GDM1 (cell line): ENCODE results near the gene PPP2R2B.

ENCODE experiments used
- DNase-seq: peaks from one replicate; lab custom pipeline; 2025; lab: John Stamatoyannopoulos, UW

Gene PPP2R2B

DNA sequence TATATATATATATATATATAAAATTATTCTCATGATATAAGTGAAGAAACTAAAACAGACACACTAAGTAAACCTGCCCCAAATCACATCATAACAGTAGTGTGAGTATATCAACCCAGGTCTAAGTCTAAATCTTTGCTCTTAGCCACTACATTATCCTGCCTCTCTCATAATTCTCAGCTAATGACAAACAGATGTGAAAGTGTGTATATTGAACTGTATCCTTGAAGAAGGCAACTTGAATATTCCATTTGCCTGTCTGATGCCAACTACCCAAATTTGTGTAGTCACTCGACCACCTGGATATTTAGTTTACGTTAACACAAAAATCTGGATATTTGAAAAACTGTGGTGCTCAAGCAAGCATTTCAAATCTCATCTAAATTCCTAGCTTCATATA is 97.4 kb downstream of the PPP2R2B start:
- DNase-seq = no peak

DNA sequence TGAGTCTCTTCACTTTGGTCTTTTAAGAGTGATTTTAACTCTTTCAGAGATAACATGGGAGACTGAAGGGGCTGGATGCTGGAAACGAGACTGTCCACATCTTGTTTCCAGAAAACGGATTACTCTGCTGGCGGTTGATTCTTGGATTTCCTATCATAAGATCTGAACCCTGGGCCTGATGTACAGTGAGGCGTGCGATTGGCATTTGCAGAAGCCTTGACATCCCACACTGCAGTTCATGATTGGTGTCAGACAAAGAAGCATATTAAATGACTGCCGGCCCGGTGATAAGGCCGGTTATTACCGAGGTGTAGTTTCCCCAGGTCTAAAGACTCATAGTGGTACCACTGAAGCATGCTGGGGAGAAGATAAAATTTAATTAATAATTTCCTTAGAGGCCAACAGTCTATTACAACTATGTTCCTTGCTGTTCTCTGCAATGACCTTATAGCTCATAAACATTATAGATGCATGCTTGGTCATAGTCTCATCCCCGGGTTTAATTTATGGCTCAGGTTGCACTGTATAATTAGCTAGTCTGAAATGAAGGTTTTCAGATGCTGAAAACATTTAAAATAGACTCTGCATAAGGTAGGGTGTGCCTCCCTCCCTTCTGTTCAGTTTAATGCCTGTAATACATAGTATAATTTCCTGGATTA is 99.2 kb downstream of the PPP2R2B start:
- DNase-seq = no peak

GRCh38 chr5:146778795-146779194 is 99.8 kb downstream of the PPP2R2B start:
- DNase-seq = no peak

DNA sequence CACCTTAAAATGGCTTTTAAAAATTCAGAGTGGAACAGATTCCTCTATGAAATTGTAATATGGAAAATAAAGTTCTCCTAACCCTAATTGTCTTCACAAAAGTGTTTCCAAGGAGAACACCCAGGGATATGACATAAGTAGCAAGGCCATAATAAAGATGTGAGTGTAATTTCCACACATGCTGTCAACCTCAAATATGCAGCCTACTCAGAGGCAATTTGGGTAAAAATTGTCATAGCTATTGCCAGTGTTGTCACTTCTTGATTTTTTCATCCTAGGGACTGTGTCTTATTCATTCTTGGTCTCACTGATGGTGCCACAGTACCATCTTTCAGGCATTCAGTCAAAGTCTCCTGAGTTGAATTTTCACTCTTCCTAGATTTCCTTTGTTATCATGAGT is 100.3 kb downstream of the PPP2R2B start:
- DNase-seq = no peak

GRCh38 chr5:146772881-146773466 is 105.6 kb downstream of the PPP2R2B start:
- no peak for DNase-seq

GRCh38 chr5:146770980-146771379 is 107.6 kb downstream of the PPP2R2B start:
- DNase-seq = no peak

DNA sequence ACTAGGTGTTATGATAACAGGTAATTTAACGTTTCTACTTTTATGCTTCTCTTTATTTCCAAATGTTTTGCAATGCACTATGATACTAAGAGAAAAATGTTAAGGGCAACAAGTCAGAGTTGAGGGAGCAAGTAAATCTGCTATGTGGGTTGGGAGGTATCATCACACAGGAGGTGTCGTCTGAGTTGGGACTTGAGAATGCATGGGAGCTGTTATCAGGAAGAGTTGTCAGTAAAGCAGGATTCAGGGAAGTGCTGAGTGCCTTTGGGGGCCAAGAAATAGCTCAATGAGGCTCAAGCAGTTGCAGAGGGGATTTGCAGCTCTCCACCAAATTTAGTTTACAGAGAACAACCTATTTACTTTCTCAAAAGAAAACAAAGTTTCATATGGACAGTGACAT is 108.0 kb downstream of the PPP2R2B start:
- DNase-seq = no peak

DNA sequence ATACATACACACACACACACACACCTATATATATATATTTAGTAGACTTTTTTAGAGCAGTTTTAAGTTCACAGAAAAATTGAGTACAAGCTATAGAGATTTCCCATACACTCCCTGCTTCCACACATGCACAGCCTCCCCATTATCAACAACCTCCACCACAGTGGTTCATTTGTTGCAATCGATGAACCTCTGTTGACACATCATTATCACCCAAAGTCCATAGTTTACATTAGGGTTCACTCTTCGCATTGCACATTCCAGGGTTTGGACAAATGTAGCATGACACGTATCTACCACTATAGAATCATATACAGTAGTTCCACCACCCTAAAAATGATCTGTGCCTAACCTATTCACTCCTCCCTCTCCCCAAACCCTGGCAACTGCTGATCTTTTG is 111.0 kb downstream of the PPP2R2B start:
- DNase-seq = no peak

DNA sequence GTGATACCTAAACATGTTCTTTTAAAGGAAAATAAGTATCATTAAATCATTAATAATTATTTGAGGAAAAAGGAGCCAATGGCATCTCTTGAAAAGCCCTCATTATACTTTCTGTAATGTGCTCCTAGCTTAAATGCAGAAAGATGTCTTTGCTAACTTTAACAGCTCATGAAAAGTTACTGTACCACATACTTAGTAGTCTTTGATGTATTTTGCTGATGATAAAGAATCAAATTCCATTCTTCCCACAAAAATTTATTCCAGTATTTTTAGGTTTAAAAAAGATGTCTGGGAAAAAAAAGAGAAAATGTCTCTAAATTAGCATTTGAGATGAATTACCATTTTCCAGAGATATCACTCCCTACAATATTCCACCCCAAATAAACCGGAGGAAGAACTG is 112.5 kb downstream of the PPP2R2B start:
- DNase-seq = no peak

DNA sequence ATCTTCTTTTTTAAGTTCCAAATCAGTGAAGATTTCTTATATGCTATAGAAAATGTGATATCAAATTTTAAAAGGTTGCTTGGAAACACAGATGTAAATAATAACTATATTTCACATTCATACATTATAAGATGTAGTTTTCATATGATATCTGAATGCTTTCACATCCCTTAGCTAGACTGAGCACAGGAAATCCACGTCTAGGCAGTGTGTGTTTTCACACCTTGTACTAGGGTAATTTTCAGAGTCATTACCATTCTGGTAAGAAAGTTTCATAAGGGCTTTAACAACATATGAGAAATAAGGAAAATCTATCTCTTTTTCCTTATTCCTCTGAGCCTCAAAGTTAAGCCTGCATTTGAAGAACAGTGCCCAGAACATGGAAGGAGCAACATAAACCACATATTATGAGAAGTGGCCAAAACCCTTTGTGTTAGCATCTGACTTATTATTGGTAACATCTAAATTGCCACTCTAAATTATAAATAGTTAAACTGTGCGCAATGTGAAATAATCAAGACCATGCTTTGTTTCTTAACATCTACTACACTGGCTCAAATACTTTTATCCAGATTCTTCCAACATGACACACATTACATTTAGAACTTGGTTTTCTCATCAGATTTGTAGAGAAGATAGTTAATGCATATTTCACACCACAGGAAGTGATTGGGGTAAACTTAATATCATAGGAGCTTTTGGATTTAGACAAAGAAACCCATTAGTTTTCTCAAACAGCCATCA is 113.3 kb downstream of the PPP2R2B start:
- DNase-seq = no peak

DNA sequence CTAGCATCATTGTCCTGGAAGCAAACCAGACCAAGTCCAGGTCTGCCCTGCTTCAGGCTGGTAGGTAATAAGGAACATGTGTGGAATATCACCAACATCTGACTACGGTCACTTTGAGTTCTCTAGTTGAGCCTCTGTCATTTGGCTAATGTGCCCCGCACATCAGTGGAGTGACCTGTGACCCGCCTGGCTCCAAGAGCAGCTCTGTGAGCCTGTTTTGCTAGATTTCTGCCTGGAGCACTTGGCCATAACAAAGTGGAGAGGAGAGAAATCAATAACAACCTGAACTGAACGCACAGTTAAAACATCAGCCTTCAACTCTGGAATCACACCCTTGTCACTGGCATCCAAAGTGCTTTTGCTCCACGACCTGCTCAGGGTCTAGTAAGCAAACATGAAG is 115.7 kb downstream of the PPP2R2B start:
- no peak for DNase-seq

- no peak for DNase-seq
These were observed 116.7 kb downstream of the PPP2R2B start for GRCh38 chr5:146761811-146762210.

DNA sequence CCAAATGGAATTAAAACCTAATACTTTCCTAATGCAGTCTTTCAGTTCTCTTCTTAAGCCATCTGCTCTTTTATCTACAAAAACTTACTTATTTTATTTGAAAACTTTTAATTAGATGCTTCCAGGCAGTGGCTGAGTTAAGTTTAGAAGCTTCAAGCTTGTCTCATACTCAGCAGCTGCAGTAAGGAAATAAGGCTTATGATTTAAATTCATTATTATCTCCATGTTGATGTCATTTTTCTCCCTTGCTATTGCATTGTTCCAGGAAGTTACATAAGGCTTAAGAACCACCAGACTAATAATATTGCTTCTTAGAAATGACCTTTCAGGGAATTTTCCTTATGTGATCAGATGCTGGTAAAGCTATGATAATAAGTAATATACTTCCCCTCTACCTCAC is 119.6 kb downstream of the PPP2R2B start:
- DNase-seq = no peak

DNA sequence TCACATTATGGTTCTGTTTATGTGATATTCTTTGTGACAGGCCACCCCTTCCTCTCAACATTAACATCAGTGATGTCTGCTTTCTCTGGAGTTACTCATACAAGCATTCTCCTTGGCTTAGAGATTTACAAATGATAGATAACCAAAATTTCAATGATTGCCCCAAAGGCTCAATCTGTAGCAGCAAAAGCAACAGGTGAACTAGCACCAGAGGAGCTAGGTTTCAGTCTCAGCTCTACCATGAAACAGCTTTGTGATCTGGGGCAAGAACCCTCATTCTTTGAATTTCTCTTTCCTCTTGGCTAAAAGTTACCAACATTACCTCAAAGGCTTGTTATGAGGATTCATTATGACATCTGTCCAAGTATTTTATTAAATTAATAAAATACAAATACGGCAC is 120.5 kb downstream of the PPP2R2B start:
- DNase-seq = no peak

- no peak for DNase-seq
These were observed 122.0 kb downstream of the PPP2R2B start for GRCh38 chr5:146756546-146756945.

- no peak for DNase-seq
These were observed 122.8 kb downstream of the PPP2R2B start for GRCh38 chr5:146755793-146756192.

DNA sequence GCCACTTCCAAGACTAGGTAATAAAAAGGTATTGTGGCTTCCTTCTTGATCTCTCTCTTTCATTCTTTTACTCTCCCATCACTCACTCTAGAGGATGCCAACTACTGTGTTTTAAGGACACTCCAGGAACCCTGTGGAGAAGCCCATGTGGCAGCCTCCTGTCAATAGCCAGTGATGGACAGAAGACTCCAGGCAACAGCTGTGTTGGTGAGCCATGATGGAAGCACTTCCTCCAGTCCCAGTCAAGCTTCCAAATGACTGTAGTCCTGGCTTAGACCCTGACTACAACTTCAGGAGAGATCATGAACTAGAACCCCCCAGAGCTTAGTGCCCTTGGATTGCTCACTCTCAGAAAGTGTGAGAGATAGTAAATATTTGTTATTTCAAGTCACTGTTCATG is 123.9 kb downstream of the PPP2R2B start:
- no peak for DNase-seq

DNA sequence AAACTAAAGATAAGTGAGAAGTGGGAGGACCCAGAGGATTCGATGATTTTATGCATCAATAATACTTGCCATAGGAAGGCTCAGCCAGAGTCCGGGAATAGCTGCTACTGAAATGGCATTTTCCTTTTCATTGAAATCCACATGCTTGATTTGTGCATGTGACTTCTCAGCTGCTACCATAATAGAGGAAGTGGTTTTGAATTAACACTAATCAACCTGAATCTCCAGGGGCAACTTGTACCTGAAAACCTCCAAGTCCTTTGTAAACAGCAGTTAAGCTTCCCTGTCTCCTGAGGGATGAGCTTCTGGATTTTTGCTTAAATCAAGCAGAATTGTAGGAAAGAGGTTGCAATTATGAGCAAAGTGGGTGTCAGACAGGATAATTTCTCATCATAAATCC is 124.9 kb downstream of the PPP2R2B start:
- no peak for DNase-seq

GRCh38 chr5:146751781-146752401 is 126.7 kb downstream of the PPP2R2B start:
- no peak for DNase-seq

- DNase-seq = no peak
These were observed 127.5 kb downstream of the PPP2R2B start for GRCh38 chr5:146751054-146751453.

DNA sequence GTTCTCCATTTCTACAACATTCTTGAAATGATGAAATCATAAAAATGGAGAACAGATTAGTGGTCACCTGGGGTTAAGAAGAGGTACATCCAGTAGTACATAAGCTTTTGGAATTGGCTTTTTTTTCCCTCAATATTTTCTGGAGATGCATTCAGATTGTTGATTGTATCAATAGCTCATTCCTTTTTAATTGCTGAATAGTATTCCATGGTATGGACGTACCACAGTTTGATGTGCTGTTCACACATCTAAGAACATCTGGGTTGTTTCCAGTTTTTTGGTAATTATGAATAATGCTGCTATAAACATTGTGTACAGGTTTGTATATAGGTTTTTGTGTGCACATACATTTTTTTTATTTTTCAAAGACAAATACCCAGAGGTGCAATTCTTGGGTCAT is 130.0 kb downstream of the PPP2R2B start:
- no peak for DNase-seq

DNA sequence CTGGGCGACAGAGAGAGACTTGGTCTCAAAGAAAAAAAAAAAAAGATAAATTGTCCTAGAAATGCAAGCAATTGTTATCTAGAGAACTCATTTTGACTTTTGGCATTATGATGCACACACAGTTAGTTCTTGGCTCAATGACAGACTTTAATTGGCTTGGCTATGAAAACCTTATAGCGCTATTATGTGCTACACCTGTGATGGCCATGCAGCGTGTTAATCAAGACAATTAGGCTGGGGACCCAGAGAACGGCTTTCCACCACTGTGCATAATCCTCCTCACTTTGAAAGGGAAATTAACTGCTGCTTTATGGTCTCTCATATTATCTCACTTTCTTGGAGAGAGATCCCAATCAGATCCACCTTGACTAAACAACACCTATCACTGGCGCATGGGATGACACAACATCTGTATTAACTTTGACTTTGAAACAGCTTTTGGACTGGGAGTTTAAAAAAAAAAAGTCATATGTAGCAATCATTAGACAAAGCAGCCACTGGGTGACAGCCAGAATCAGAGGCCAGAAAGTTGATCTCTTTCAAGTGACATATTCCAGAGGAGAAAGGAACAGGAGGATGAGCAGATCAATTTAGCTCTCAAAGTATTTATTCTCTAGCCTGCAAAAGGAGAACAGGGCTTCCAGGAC is 132.5 kb downstream of the PPP2R2B start:
- no peak for DNase-seq
